ENCODE measurements around the gene SLC7A1.

DNA sequence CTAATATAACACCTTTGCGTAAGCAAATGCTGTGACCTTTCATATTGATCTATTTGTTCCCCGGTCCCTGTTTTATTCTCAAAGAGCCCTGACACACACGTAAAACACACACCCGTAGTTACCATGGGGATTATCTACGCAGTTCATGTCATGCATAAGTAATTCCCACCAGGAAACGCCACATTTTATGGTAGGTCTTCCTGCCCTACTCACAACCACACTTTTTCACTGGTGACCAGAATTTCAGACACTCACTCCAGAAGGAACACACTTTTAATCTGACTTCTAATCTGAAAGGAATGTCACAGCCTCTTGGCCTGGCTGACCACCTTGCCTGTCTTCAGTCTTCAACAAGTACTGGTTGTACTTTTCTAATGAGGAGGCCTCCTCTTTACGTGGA, 46.8 kb downstream of the SLC7A1 start:
- TF ChIP-seq, protein P1, sequence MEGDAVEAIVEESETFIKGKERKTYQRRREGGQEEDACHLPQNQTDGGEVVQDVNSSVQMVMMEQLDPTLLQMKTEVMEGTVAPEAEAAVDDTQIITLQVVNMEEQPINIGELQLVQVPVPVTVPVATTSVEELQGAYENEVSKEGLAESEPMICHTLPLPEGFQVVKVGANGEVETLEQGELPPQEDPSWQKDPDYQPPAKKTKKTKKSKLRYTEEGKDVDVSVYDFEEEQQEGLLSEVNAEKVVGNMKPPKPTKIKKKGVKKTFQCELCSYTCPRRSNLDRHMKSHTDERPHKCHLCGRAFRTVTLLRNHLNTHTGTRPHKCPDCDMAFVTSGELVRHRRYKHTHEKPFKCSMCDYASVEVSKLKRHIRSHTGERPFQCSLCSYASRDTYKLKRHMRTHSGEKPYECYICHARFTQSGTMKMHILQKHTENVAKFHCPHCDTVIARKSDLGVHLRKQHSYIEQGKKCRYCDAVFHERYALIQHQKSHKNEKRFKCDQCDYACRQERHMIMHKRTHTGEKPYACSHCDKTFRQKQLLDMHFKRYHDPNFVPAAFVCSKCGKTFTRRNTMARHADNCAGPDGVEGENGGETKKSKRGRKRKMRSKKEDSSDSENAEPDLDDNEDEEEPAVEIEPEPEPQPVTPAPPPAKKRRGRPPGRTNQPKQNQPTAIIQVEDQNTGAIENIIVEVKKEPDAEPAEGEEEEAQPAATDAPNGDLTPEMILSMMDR (IDR thresholded peaks at IDR 0.05) = no peak
- TF ChIP-seq POLR2A (IDR thresholded peaks at IDR 0.05) = no peak
